ENCODE results near the gene TREML2. TPM values are rescaled to one million over a fixed set of nuclear protein-coding genes. Genes with fewer than 3 reads are reported as not detected.

The TREML2 gene
- polyA plus RNA-seq, 1 of the 3 experiments (the other 2 are of a cell fraction) = not detected

DNA sequence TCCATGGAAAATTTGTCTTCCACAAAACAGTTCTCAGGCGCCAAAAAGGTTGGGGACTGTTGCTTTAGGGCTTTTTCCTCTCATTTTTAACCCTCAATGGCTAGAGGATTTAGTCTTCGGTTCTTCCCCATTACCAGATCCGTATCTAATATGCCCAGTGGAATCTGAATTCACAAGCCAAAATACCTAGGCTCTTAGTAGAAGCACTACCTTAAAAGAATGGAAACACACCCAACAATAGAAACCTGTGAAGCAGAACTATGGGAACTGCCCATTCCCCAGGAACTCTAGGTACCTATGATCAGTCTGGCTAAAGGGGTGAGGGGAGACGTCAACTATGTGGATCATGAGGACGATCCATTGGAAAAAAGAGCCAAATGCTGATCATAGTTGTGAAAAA is 30.3 kb upstream of the TREML2 start (continued):
- no peak for TF ChIP-seq POLR2AphosphoS5 (IDR thresholded peaks at IDR 0.05; ENCODE audit: low read depth, low read length)

DNA sequence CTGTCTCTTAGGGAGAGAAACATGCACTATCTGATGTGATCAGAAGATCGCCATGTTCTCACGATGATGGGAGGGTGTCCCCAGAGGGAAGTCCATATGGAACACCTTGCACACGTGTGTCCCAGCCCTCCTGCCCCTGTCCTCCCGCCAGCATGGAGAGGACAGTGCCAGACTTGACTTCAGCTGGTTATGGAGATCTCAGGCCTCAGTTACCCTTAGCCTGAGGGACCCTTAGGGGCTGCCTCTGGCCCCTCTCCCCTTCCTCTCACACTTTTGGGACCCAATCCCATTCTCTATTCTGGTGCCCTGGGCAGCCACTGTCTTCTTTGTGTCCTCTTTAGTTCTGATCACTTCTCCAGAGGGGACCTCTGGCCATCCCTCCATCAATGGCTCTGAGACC is 28.8 kb upstream of the TREML2 start:
- H3K36me3 ChIP-seq (replicated peaks in 1 of 2; ENCODE audit: control insufficient read depth in 1 of 2, insufficient read depth in 2 of 2, low read length in 1 of 2) = no peaks in the 10 kb centered on the region
- H4K20me1 ChIP-seq (ENCODE audit: insufficient read depth) = no peaks in the 10 kb centered on the region
- no peaks in the 10 kb centered on the region for H3K9me2 ChIP-seq
- no peak for DNase-seq
- H2AFZ ChIP-seq (ENCODE audit: low read depth) = no peak overlapping the region
- H3K4me3 ChIP-seq (ENCODE audit: low read depth in 2 of 2, low read length in 1 of 2) = no peak overlapping the region
- no peaks in the 10 kb centered on the region for H3F3A ChIP-seq (replicated peaks; ENCODE audit: insufficient read depth)
- no peak overlapping the region for H3K9ac ChIP-seq
- no peaks in the 10 kb centered on the region for H3K79me2 ChIP-seq (ENCODE audit: insufficient read depth)
- H3K4me2 ChIP-seq = no peak overlapping the region
- H3K4me1 ChIP-seq (ENCODE audit: control insufficient read depth in 1 of 2, insufficient read depth in 2 of 2, low read depth in 1 of 2, low read length in 1 of 2) = no peaks in the 10 kb centered on the region
- TF ChIP-seq RFX5 (IDR thresholded peaks at IDR 0.05; ENCODE audit: low read length) (no peak), RXRA (IDR thresholded peaks at IDR 0.05; ENCODE audit: borderline replicate concordance, low read depth) (no peak), SMC3 (IDR thresholded peaks at IDR 0.05; ENCODE audit: low read depth, low read length) (no peak), IRF3 (IDR thresholded peaks at IDR 0.05; ENCODE audit: low read depth, low read length) (no peak), GATA2 (CRISPR knock-in tag; IDR thresholded peaks at IDR 0.05) (no peak), SIN3A (IDR thresholded peaks at IDR 0.05; ENCODE audit: borderline replicate concordance, low read depth, low read length) (no peak), NRF1 (IDR thresholded peaks at IDR 0.05; ENCODE audit: low read depth, low read length) (no peak), TAF1 (IDR thresholded peaks at IDR 0.05; ENCODE audit: borderline replicate concordance, low read depth, low read length) (no peak), EP300 (IDR thresholded peaks at IDR 0.05; ENCODE audit: borderline replicate concordance in 1 of 2, low read depth in 1 of 2, low read length in 1 of 2) (no peak), CHD2 (IDR thresholded peaks at IDR 0.05; ENCODE audit: low read length, partially characterized antibody) (no peak), USF1 (IDR thresholded peaks at IDR 0.05; ENCODE audit: borderline replicate concordance, low read depth) (no peak), NFIC (IDR thresholded peaks at IDR 0.05; ENCODE audit: borderline replicate concordance) (no peak), YY1 (IDR thresholded peaks at IDR 0.05; ENCODE audit: low read depth) (no peak)
- peaks cover 9% of the 10 kb centered on the region; the same call in 1 of the 2 replicates for H3K27me3 ChIP-seq (ENCODE audit: insufficient read depth)
- ChIA-PET CTCF (no interaction called here), POLR2A (no interaction called here)
- 20% methylated on average over 1 of the region's 4 CpGs for WGBS (ENCODE audit: low lambda C conversion rate)
- no peaks in the 10 kb centered on the region; the same call in 1 of the 2 replicates for H3K9me3 ChIP-seq
- H3K27ac ChIP-seq (ENCODE audit: low read depth in 2 of 2, low read length in 1 of 2) = no peak overlapping the region

DNA sequence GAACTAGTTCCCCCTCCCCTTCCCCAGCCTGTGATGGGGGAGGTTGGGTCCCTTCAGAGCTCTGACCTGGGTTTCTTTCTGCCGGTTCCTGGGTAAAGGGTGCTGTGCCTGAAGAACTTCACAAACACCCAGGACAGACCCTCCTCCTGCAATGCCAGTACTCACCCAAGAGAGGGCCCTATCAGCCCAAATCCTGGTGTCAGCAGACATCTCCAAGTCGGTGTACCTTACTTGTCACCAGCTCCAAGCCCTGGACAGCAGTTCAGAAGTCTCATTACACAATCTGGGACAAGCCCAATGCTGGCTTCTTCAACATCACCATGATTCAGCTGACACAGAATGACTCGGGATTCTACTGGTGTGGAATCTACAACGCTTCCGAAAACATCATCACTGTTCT is 27.7 kb upstream of the TREML2 start:
- no peak for DNase-seq
- Histone ChIP-seq H3K36me3 (replicated peaks in 1 of 2; ENCODE audit: control insufficient read depth in 1 of 2, insufficient read depth in 2 of 2, low read length in 1 of 2) (no peaks in the 10 kb centered on the region), H3K79me2 (ENCODE audit: insufficient read depth) (no peaks in the 10 kb centered on the region), H3K4me2 (no peak overlapping the region), H3K27me3 (ENCODE audit: insufficient read depth) (peaks cover 9% of the 10 kb centered on the region; the same call in 1 of the 2 replicates), H3K9me2 (no peaks in the 10 kb centered on the region), H3K27ac (ENCODE audit: low read depth in 2 of 2, low read length in 1 of 2) (no peak overlapping the region), H4K20me1 (ENCODE audit: insufficient read depth) (no peaks in the 10 kb centered on the region), H3F3A (replicated peaks; ENCODE audit: insufficient read depth) (no peaks in the 10 kb centered on the region), H3K4me1 (ENCODE audit: control insufficient read depth in 1 of 2, insufficient read depth in 2 of 2, low read depth in 1 of 2, low read length in 1 of 2) (no peaks in the 10 kb centered on the region), H3K9ac (no peak overlapping the region), H2AFZ (ENCODE audit: low read depth) (no peak overlapping the region), H3K9me3 (no peaks in the 10 kb centered on the region), H3K4me3 (ENCODE audit: low read depth in 2 of 2, low read length in 1 of 2) (no peak overlapping the region)
- ChIA-PET CTCF (no interaction called here), POLR2A (no interaction called here)
- WGBS (ENCODE audit: low lambda C conversion rate) = 21% methylated on average over 3 of the region's 5 CpGs
- TF ChIP-seq CHD2 (IDR thresholded peaks at IDR 0.05; ENCODE audit: low read length, partially characterized antibody) (no peak), MEF2A (IDR thresholded peaks at IDR 0.05; ENCODE audit: borderline replicate concordance, low read depth) (no peak), RCOR1 (IDR thresholded peaks at IDR 0.05; ENCODE audit: low read length) (no peak), NRF1 (IDR thresholded peaks at IDR 0.05; ENCODE audit: low read depth, low read length) (no peak), GATA2 (CRISPR knock-in tag; IDR thresholded peaks at IDR 0.05) (no peak), JUND (IDR thresholded peaks at IDR 0.05) (no peak), SMC3 (IDR thresholded peaks at IDR 0.05; ENCODE audit: low read depth, low read length) (no peak), NFIC (IDR thresholded peaks at IDR 0.05; ENCODE audit: borderline replicate concordance) (no peak)
- TF ChIP-seq, protein P1, sequence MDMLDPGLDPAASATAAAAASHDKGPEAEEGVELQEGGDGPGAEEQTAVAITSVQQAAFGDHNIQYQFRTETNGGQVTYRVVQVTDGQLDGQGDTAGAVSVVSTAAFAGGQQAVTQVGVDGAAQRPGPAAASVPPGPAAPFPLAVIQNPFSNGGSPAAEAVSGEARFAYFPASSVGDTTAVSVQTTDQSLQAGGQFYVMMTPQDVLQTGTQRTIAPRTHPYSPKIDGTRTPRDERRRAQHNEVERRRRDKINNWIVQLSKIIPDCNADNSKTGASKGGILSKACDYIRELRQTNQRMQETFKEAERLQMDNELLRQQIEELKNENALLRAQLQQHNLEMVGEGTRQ (IDR thresholded peaks at IDR 0.05; ENCODE audit: borderline replicate concordance, low read depth, low read length) = no peak
- TF ChIP-seq, protein P2, sequence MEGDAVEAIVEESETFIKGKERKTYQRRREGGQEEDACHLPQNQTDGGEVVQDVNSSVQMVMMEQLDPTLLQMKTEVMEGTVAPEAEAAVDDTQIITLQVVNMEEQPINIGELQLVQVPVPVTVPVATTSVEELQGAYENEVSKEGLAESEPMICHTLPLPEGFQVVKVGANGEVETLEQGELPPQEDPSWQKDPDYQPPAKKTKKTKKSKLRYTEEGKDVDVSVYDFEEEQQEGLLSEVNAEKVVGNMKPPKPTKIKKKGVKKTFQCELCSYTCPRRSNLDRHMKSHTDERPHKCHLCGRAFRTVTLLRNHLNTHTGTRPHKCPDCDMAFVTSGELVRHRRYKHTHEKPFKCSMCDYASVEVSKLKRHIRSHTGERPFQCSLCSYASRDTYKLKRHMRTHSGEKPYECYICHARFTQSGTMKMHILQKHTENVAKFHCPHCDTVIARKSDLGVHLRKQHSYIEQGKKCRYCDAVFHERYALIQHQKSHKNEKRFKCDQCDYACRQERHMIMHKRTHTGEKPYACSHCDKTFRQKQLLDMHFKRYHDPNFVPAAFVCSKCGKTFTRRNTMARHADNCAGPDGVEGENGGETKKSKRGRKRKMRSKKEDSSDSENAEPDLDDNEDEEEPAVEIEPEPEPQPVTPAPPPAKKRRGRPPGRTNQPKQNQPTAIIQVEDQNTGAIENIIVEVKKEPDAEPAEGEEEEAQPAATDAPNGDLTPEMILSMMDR (IDR thresholded peaks at IDR 0.05) = no peak
